ENCODE data around the gene TAB2.

GRCh38 chr6:149414009-149414408, 96.5 kb downstream of the TAB2 start:
- TF ChIP-seq RARB (CRISPR knock-in tag; IDR thresholded peaks at IDR 0.05) (no peak), PATZ1 (CRISPR knock-in tag; IDR thresholded peaks at IDR 0.05; ENCODE audit: borderline replicate concordance) (no peak)

Measured in SK-N-SH treated with all-trans-retinoic acid at 6 μM for 48 hours (cell line).